Lung (tissue), 12 donors: ENCODE results near the gene POLR3A. TPM values are rescaled to one million over a fixed set of nuclear protein-coding genes. Genes with fewer than 3 reads are reported as not detected.

Experiments
- ATAC-seq: fragments of 200-7000 bp; cut with Tn5 transposase; one replicate; pipeline ENCODE4 v1.9.1; 2020; ENCODE audit warnings: moderate number of reproducible peaks; ENCODE audit not compliant: insufficient read depth, low FRiP score
- DNase-seq, 3 donors: peaks; one replicate each; pipeline ENCODE4 v3.0.0-alpha.2; 2013 to 2017
- H3K27ac ChIP-seq, 2 donors: one replicate each; pipeline ENCODE4 v1.5.1; 2013; ENCODE audit warnings: mild to moderate bottlenecking in 2 of 2, moderate library complexity in 2 of 2, control low read depth in 1 of 2, inconsistent platforms in 1 of 2, low read depth in 1 of 2, low read length in 1 of 2
- H3K27me3 ChIP-seq, 3 donors: one replicate each; pipeline ENCODE4 v1.5.1; 2013; ENCODE audit warnings: low read length in 2 of 3; ENCODE audit not compliant: control insufficient read depth in 3 of 3, insufficient read depth in 3 of 3
- H3K36me3 ChIP-seq, 4 donors: one replicate each; pipeline ENCODE4 v1.5.1; 2013; ENCODE audit warnings: low read length in 4 of 4, mild to moderate bottlenecking in 1 of 4, moderate library complexity in 1 of 4; ENCODE audit not compliant: control insufficient read depth in 4 of 4, insufficient read depth in 4 of 4
- H3K4me1 ChIP-seq, 5 donors: one replicate each; pipeline ENCODE4 v1.5.1; 2013; ENCODE audit warnings: low read length in 5 of 5, mild to moderate bottlenecking in 2 of 5, moderate library complexity in 1 of 5; ENCODE audit not compliant: control insufficient read depth in 5 of 5, insufficient read depth in 5 of 5
- H3K4me3 ChIP-seq: one replicate; pipeline ENCODE4 v1.5.1; 2013; ENCODE audit warnings: mild to moderate bottlenecking, control low read depth, moderate library complexity
- H3K9ac ChIP-seq, 2 donors: one replicate each; pipeline ENCODE4 v1.5.1; 2013; ENCODE audit warnings: low read length in 2 of 2, control low read depth in 1 of 2; ENCODE audit not compliant: insufficient read depth in 1 of 2
- H3K9me3 ChIP-seq, 4 donors: one replicate each; pipeline ENCODE4 v1.5.1; 2013; ENCODE audit warnings: low read length in 3 of 4, mild to moderate bottlenecking in 1 of 4, moderate library complexity in 1 of 4; ENCODE audit not compliant: control insufficient read depth in 4 of 4, insufficient read depth in 3 of 4
- CTCF ChIP-seq: IDR thresholded peaks from 2 replicates; pipeline ENCODE4 v1.5.1; 2012; ENCODE audit warnings: mild to moderate bottlenecking; ENCODE audit errors: control extremely low read depth, extremely low read depth
- WGBS, 2 donors: extraction: QIAGEN DNeasy Blood & Tissue Kit; methylation state at CpG; one replicate each; pipeline ENCODE4 v1.1.7; 2013; 5-methylcytosine and 5-hydroxymethylcytosine counted together
- polyA plus RNA-seq, 2 donors: library from polyadenylated mRNA; stranded (reverse); fragments of 200-250 nt; gene quantifications; one replicate each; pipeline ENCODE4 v1.2.1, GENCODE V29; 2013
- total RNA-seq, 2 donors: library from RNA; depleted of rRNA in 1 of 2; stranded (reverse); fragments of >200 nt in 1 of 2; gene quantifications; one replicate each; pipeline ENCODE4 v1.2.1, GENCODE V29; 2014 to 2021
- donor health status: control.
- donor health status: control.
- donor health status: Bipolar disorder and iron deficiency.
- donor health status: healthy.
- donor health status: DM: yes; HTN: yes; CAD: no.

Gene POLR3A
- total and polyA plus RNA-seq, 4 donors = 3.9 to 15.0 (median 8.7) TPM

DNA sequence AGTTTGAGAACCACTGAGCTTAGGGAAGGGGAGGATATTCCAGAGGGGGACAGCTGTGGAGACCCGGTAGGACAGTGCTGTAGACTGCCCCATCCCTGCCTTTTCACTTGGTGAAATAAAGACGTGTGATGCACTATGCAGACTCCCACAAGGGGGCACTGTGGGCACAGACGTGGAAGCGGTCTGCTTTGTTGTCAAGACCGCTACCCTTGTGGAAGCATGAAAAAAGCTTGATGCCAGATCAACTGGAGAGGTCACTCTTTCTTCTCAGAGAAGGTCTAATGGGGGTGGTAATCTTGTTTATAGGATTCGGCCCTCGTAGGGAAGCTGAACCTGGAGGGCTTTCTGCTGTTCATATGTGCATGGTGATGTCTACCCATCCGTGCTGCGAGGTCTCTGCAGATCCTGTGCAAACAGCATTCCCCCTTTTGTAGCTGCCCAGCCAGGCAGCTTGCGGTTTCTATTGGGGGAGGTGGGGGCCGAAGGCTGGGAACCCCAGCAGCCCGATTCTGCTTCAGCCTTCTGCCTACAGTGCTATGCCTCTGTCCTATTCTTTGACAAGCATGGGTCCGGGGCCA lies 18.1 kb upstream of the POLR3A start:
- Histone ChIP-seq H3K4me3 (no peak overlapping the region), H3K27me3 (no peaks in the 10 kb centered on the region), H3K36me3 (peaks cover 0 to 4% (median under 1%) of the 10 kb centered on the region in 4 donors), H3K27ac (no peak overlapping the region), H3K9ac (no peak overlapping the region), H3K4me1 (peaks cover 0 to 13% (median 6%) of the 10 kb centered on the region in 5 donors), H3K9me3 (no peaks in the 10 kb centered on the region)
- 24 to 31% methylated on average over 13 of the region's 13 CpGs for WGBS, 2 donors
- ATAC-seq (peak; percentile 85), DNase-seq (peak; percentile 91 to 95 (median 92))
- TF ChIP-seq CTCF = peak; percentile 94

GRCh38 chr10:78046711-78047269 lies 17.5 kb upstream of the POLR3A start:
- ATAC-seq = no peak
- H3K4me3 ChIP-seq = no peak overlapping the region
- H3K27ac ChIP-seq = no peak overlapping the region
- WGBS, 2 donors = 73 to 80% methylated on average over 10 of the region's 10 CpGs
- DNase-seq = no peak
- no peaks in the 10 kb centered on the region for H3K9me3 ChIP-seq
- H3K36me3 ChIP-seq = peaks cover 0 to 9% (median 2%) of the 10 kb centered on the region in 4 donors
- peaks cover 0 to 13% (median 6%) of the 10 kb centered on the region in 5 donors for H3K4me1 ChIP-seq
- no peak overlapping the region for H3K9ac ChIP-seq
- no peaks in the 10 kb centered on the region for H3K27me3 ChIP-seq
- no peak for TF ChIP-seq CTCF

GRCh38 chr10:78045856-78046255 lies 16.5 kb upstream of the POLR3A start:
- no peak for ATAC-seq

More at GRCh38 chr10:78045856-78046255, 16.5 kb upstream of the POLR3A start:
- Histone ChIP-seq H3K4me1 (peaks cover 0 to 13% (median 6%) of the 10 kb centered on the region in 5 donors), H3K27me3 (no peaks in the 10 kb centered on the region), H3K4me3 (no peak overlapping the region), H3K9me3 (no peaks in the 10 kb centered on the region), H3K27ac (no peak overlapping the region), H3K9ac (no peak overlapping the region), H3K36me3 (peaks cover 7 to 18% (median 10%) of the 10 kb centered on the region in 4 donors)
- no peak for DNase-seq
- 95 to 98% methylated on average over 8 of the region's 8 CpGs for WGBS, 2 donors
- no peak for TF ChIP-seq CTCF
